GM18498 (cell line): ENCODE measurements around the gene PRR5.

Experiments
- ATAC-seq: cut with Tn5 transposase; IDR thresholded peaks from one replicate; pipeline ENCODE4 v1.9.1; 2021; ENCODE audit warnings: mild to moderate bottlenecking, moderate library complexity; ENCODE audit not compliant: unreplicated experiment

The PRR5 gene

GRCh38 chr22:44782363-44782963 is 80.5 kb downstream of the PRR5 start:
- ATAC-seq = no peak

DNA sequence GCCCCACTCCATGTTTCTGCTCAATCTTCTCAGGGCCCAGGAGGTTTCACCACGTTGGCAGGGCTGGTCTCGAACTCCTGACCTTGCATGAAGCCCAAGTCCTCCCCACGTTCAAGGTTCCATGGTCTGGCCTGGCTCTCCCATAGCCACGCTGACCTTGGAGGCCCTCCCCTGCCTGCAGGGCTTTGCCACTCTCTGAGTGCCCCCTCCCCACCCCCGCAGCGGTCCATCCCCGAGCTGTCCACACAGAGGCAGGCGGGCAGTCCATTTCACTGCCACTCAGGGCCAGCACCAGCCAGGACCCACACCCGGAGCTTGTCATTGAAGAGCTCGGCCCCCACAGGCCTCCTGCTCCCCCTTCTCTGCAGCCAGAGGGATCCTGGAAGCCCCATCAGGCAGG is 81.1 kb downstream of the PRR5 start:
- ATAC-seq = no peak

DNA sequence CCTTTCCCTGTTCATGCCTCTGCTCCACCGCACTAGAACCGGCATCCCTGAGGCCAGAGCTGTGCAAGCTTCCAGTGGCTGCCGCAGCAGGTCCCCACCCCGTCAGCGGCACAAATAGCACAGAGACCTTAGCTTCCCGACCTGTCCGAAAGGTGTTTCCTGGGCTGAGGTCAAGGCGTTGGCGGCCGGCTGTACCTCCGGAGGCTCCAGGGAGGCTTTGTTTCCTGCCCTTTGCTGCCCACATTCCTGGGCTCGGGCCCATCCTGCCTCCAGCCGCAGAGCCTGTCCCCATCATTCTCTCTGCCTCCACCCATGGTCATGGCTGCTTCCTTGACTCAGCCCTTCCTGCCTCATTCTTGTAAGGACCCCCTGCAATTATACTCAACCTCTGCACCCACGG is 81.6 kb downstream of the PRR5 start:
- ATAC-seq = no peak

- no peak for ATAC-seq
Measured at GRCh38 chr22:44786136-44786535, 84.1 kb downstream of the PRR5 start.

GRCh38 chr22:44786610-44787009 is 84.6 kb downstream of the PRR5 start:
- no peak for ATAC-seq
